Measurements from ENCODE around the gene DUSP22. TPM values are rescaled to one million over a fixed set of nuclear protein-coding genes. Genes with fewer than 3 reads are reported as not detected.

Gene DUSP22
- total and polyA plus RNA-seq, 2 of the 8 experiments (the other 6 are each of a cell fraction or from before 2014, with no cell fraction given): 15.5 to 32.4 TPM

GRCh38 chr6:378090-378957 is 86.0 kb downstream of the DUSP22 start (continued):
- TF ChIP-seq CHD7 (IDR thresholded peaks at IDR 0.05; ENCODE audit: insufficient replicate concordance, low read length) (no peak), JUND (IDR thresholded peaks at IDR 0.05; ENCODE audit: low read length) (no peak), FOSL1 (IDR thresholded peaks at IDR 0.05; ENCODE audit: insufficient read depth, low read depth, low read length) (no peak)
